Glutamatergic neuron (in vitro differentiated cells): ENCODE data around the gene SIAH3. TPM values are rescaled to one million over a fixed set of nuclear protein-coding genes. Genes with fewer than 3 reads are reported as not detected.
"Not testable (repeated sequence)": the region's sequence is repeated elsewhere in the genome, so short reads cannot be mapped to it uniquely, and the experiment has no call there.

ENCODE experiments used
- DNase-seq: peaks from one replicate; pipeline ENCODE4 v3.0.0; 2022
- H3K27ac Mint-ChIP-seq: one replicate; pipeline ENCODE4 v1.8.0; 2020; ENCODE audit warnings: mild to moderate bottlenecking, mixed read lengths, inconsistent platforms; ENCODE audit not compliant: unreplicated experiment
- H3K27me3 Mint-ChIP-seq: one replicate; pipeline ENCODE4 v1.8.0; 2020; ENCODE audit warnings: mild to moderate bottlenecking, moderate library complexity, mixed read lengths, inconsistent platforms; ENCODE audit not compliant: unreplicated experiment
- H3K36me3 Mint-ChIP-seq: one replicate; pipeline ENCODE4 v1.8.0; 2020; ENCODE audit warnings: mild to moderate bottlenecking, mixed read lengths, inconsistent platforms; ENCODE audit not compliant: unreplicated experiment
- H3K4me1 Mint-ChIP-seq: one replicate; pipeline ENCODE4 v1.8.0; 2020; ENCODE audit warnings: mild to moderate bottlenecking, low read depth, mixed read lengths, inconsistent platforms; ENCODE audit not compliant: unreplicated experiment
- H3K4me3 Mint-ChIP-seq: one replicate; pipeline ENCODE4 v1.8.0; 2020; ENCODE audit warnings: mild to moderate bottlenecking, mixed read lengths, inconsistent platforms; ENCODE audit not compliant: unreplicated experiment
- H3K9me3 Mint-ChIP-seq: one replicate; pipeline ENCODE4 v1.8.0; 2020; ENCODE audit warnings: mild to moderate bottlenecking, moderate library complexity, mixed read lengths, inconsistent platforms; ENCODE audit not compliant: unreplicated experiment
- total RNA-seq: library from RNA; stranded (reverse); fragmentation: NEBNext Ultra II Directional; extraction: Animal tissue kit (Norgen Biotek cat#: 25700); gene quantifications from one replicate; pipeline ENCODE4 v1.2.1, GENCODE V29; 2021; ENCODE audit not compliant: unreplicated experiment
- TF ChIP-seq, protein P1 (sequence below): fragments of 200-600 bp; sonication (generic); IDR thresholded peaks from one replicate; pipeline ENCODE4 v1.5.0; 2021; ENCODE audit not compliant: partially characterized antibody, unreplicated experiment

The SIAH3 gene
- total RNA-seq, 1 donor from 2014 or later, result 1.2 TPM

DNA sequence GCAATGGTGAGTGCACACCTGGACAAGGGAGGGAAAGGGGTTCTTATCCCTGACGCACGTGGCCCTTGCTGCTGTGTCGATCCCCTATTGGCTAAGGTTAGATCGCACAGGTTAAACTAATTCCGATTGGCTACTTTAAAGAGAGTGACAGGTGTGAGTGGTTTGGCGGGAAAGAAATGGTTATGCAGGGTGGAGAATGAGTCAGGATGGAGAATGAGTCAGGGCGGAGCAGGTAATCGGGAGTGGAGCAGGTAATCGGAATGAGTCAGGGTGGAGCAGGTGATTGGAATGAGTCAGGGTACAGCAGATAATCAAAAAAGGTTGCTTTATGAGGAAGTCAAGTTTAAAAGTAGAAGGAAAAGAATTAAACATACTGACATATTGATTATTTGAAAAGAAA is 24.4 kb upstream of the SIAH3 start:
- H3K27ac Mint-ChIP-seq, result no peak overlapping the region
- H3K4me1 Mint-ChIP-seq, result peaks cover 40% of the 10 kb centered on the region
- TF ChIP-seq, protein P1, sequence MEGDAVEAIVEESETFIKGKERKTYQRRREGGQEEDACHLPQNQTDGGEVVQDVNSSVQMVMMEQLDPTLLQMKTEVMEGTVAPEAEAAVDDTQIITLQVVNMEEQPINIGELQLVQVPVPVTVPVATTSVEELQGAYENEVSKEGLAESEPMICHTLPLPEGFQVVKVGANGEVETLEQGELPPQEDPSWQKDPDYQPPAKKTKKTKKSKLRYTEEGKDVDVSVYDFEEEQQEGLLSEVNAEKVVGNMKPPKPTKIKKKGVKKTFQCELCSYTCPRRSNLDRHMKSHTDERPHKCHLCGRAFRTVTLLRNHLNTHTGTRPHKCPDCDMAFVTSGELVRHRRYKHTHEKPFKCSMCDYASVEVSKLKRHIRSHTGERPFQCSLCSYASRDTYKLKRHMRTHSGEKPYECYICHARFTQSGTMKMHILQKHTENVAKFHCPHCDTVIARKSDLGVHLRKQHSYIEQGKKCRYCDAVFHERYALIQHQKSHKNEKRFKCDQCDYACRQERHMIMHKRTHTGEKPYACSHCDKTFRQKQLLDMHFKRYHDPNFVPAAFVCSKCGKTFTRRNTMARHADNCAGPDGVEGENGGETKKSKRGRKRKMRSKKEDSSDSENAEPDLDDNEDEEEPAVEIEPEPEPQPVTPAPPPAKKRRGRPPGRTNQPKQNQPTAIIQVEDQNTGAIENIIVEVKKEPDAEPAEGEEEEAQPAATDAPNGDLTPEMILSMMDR, result no peak
- no peak overlapping the region for H3K4me3 Mint-ChIP-seq
- H3K9me3 Mint-ChIP-seq, result peaks cover 6% of the 10 kb centered on the region
- no peaks in the 10 kb centered on the region for H3K36me3 Mint-ChIP-seq
- DNase-seq, result no peak
- H3K27me3 Mint-ChIP-seq, result peaks cover 7% of the 10 kb centered on the region

DNA sequence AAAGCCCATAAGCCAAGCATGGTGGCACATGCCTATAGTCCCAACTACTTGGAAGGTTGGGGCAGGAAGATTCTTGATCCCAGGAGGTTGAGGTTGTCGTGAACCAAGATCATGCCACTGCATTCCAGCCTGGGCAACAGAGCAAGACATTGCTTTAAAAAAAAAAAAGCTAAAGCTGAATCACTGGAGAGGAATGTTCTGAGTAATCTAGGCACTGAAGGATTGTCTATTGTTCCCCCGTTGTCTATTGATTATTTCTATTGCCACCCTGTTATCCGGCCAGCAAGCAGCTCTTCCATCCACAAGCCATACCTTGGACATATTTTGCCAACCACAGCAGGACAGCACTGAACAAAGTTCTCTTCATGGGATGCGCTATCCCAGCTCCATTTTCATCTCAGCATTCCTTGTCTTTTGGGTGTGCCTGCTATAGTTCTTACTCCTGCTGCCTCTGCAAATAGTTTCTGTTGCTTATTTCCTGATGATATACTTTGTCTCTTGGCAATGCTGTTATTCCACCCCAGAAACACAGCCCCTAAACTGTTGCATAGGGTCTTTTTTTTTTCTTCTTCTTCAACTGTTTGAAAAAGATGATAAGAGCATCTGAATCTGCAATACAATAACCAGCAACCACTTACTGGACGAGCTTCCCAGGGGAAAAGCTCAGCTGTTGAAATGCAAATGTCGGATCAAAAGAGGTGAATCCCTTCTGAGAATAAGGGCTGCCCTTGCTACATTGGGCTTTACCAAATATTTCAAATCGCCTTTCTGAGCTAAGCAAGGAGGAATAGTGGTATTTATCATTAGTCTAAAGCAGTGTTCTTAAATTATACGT is 22.2 kb upstream of the SIAH3 start:
- Mint-ChIP-seq H3K27ac (peak overlapping the region; percentile 73), H3K4me1 (peaks cover 29% of the 10 kb centered on the region), H3K4me3 (peak overlapping the region; percentile 55), H3K27me3 (peaks cover 7% of the 10 kb centered on the region), H3K36me3 (peaks cover 6% of the 10 kb centered on the region), H3K9me3 (peaks cover 6% of the 10 kb centered on the region)
- TF ChIP-seq, protein P1, result no peak
- DNase-seq, result peak; percentile 35

- peak; percentile 28 for DNase-seq
- TF ChIP-seq, protein P1, result no peak
- Mint-ChIP-seq H3K27me3 (peaks cover 7% of the 10 kb centered on the region), H3K27ac (peak overlapping the region; percentile 82), H3K4me1 (peaks cover 29% of the 10 kb centered on the region), H3K9me3 (peaks cover 6% of the 10 kb centered on the region), H3K4me3 (no peak overlapping the region), H3K36me3 (peaks cover 6% of the 10 kb centered on the region)
Measured at GRCh38 chr13:45872566-45872965, 21.0 kb upstream of the SIAH3 start.

GRCh38 chr13:45871201-45871600 is 19.6 kb upstream of the SIAH3 start:
- not testable (repeated sequence) for DNase-seq, H3K9me3 Mint-ChIP-seq, H3K27me3 Mint-ChIP-seq, H3K27ac Mint-ChIP-seq, H3K4me3 Mint-ChIP-seq, H3K36me3 Mint-ChIP-seq
- H3K4me1 Mint-ChIP-seq, result peaks cover 29% of the 10 kb centered on the region

GRCh38 chr13:45870232-45870631 is 18.7 kb upstream of the SIAH3 start:
- Mint-ChIP-seq H3K27ac (no peak overlapping the region), H3K27me3 (peaks cover 4% of the 10 kb centered on the region), H3K36me3 (peaks cover 6% of the 10 kb centered on the region), H3K4me1 (peaks cover 25% of the 10 kb centered on the region), H3K9me3 (peaks cover 4% of the 10 kb centered on the region), H3K4me3 (no peak overlapping the region)
- TF ChIP-seq, protein P1, result no peak
- DNase-seq, result no peak
